ENCODE measurements around the gene ACBD3. TPM values are rescaled to one million over a fixed set of nuclear protein-coding genes. Genes with fewer than 3 reads are reported as not detected.
A peak's percentile ranks its signal among the peaks of the same experiment; 100 is the strongest.

Gene ACBD3
- total RNA-seq, 6 donors from 2014 or later = 39.8 to 71.4 (median 40.8) TPM

DNA sequence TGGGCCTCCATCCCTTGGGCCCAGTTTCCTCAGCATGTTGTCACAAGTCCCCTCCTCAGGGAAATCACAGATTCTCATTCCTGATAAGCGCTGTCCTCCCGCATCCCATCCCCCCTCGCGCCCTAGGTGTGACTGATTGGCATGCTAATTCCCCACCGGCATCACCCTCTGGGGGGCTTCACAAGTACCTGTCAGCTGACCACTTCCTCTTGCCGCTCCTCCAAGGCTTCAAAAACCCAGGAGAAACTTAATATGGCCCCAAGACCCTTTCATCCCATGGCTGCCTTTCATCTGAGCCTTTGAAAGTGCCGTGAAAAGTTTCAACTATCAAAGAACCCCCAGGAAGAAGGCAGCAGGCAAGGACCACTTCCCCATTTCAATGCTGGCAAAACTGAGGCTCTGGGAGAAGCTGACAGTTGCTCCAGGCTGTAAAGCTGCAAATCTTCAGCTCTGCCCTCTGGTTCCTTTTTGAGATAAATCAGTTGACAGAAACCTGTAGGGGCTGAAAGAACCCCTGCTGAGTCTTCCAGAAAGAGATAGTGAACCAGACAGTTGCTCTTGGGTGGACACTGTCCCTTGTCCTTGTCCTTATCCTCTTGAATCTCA, 24.1 kb upstream of the ACBD3 start:
- 78 to 81% methylated on average over 7 of the region's 7 CpGs for WGBS, 2 donors
- no peak for DNase-seq
- no peak overlapping the region for H3K27ac ChIP-seq
- H3K36me3 ChIP-seq = no peaks in the 10 kb centered on the region
- H3K4me1 ChIP-seq = no peaks in the 10 kb centered on the region
- no peaks in the 10 kb centered on the region for H3K9me3 ChIP-seq
- TF ChIP-seq POLR2A (IDR thresholded peaks at IDR 0.05) = no peak
- TF ChIP-seq EP300 (IDR thresholded peaks at IDR 0.05) = no peak
- no peak for TF ChIP-seq POLR2AphosphoS5 (IDR thresholded peaks at IDR 0.05)
- TF ChIP-seq, protein P1, sequence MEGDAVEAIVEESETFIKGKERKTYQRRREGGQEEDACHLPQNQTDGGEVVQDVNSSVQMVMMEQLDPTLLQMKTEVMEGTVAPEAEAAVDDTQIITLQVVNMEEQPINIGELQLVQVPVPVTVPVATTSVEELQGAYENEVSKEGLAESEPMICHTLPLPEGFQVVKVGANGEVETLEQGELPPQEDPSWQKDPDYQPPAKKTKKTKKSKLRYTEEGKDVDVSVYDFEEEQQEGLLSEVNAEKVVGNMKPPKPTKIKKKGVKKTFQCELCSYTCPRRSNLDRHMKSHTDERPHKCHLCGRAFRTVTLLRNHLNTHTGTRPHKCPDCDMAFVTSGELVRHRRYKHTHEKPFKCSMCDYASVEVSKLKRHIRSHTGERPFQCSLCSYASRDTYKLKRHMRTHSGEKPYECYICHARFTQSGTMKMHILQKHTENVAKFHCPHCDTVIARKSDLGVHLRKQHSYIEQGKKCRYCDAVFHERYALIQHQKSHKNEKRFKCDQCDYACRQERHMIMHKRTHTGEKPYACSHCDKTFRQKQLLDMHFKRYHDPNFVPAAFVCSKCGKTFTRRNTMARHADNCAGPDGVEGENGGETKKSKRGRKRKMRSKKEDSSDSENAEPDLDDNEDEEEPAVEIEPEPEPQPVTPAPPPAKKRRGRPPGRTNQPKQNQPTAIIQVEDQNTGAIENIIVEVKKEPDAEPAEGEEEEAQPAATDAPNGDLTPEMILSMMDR (IDR thresholded peaks at IDR 0.05) = no peak
- no peak for ATAC-seq (ENCODE audit: low FRiP score in 2 of 2)
- no peak overlapping the region for H3K4me3 ChIP-seq
- no peaks in the 10 kb centered on the region for H3K27me3 ChIP-seq

DNA sequence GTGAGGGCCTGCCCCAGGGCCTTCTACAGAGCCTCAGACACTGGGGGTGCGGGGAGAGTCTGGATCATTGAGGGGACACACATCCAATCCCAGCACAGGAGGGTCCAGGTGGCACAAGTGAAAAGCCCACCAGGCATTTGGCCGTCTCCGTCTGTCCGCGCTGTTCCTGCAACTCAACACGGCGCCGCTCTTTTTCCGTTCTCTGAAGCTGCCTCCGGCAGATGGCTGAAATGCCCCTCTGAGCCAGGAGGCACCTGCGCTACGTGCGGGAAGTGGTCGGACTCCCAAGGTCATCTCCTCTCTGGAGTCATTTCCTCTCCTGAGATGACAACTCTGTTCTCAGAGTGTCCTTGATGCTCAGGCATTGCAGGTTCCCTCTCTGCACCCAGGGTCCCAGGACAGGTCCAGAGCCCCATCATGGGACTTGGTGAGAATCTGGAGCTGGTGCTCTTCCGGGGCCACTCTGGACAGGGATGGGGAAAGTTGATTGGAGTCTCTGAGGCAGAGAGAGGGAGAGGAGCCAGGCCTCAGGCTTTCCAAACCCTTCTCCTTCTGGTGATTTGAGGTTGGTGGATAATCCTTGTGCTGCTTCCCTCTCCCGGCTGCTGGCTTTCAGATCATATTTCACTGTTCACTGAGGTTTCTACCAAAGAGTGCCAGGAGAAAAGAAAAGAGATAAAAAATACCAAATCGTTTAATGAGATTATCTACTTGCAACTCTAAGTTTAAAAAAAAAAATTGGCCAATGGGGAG, 22.9 kb upstream of the ACBD3 start:
- H3K27me3 ChIP-seq = no peaks in the 10 kb centered on the region
- H3K4me1 ChIP-seq = no peaks in the 10 kb centered on the region
- WGBS, 2 donors = 73 to 80% methylated on average over 16 to 17 of the region's 17 CpGs
- H3K36me3 ChIP-seq = no peaks in the 10 kb centered on the region
- H3K9me3 ChIP-seq = no peaks in the 10 kb centered on the region
- ATAC-seq (ENCODE audit: low FRiP score in 2 of 2) (no peak), DNase-seq (peak in 1 of 2 donors; percentile 46)
- no peak for TF ChIP-seq POLR2A (IDR thresholded peaks at IDR 0.05)
- TF ChIP-seq, protein P1 (IDR thresholded peaks at IDR 0.05) = no peak
- no peak for TF ChIP-seq EP300 (IDR thresholded peaks at IDR 0.05)
- TF ChIP-seq POLR2AphosphoS5 (IDR thresholded peaks at IDR 0.05) = no peak
- no peak overlapping the region for H3K4me3 ChIP-seq
- no peak overlapping the region for H3K27ac ChIP-seq

DNA sequence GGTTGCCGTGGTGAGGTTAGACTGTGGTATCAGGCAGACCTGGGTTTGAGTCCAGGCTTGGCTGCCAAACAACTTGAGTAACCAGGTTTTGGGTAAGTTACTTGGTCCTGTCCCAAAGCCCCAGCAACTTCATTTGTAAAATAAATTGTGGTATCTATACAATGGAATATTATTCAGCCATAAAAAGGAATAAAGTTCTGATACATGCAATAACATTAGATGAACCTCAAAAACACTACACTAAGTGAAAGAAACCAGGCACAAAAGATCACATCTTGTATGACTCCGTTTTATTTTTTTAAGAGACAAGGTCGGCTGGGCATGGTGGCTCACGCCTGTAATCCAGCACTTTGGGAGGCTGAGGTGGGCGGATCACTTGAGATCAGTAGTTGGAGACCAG, 20.5 kb upstream of the ACBD3 start:
- TF ChIP-seq POLR2AphosphoS5 (IDR thresholded peaks at IDR 0.05) (no peak), EP300 (IDR thresholded peaks at IDR 0.05) (no peak), POLR2A (IDR thresholded peaks at IDR 0.05) (no peak)
- TF ChIP-seq, protein P1 (IDR thresholded peaks at IDR 0.05) = no peak
- 90 to 93% methylated on average over 5 of the region's 5 CpGs for WGBS, 2 donors
- Histone ChIP-seq H3K36me3 (no peaks in the 10 kb centered on the region), H3K9me3 (no peaks in the 10 kb centered on the region), H3K4me1 (no peaks in the 10 kb centered on the region), H3K4me3 (no peak overlapping the region), H3K27me3 (no peaks in the 10 kb centered on the region), H3K27ac (no peak overlapping the region)
- no peak for DNase-seq
- ATAC-seq (ENCODE audit: low FRiP score in 2 of 2) = no peak

DNA sequence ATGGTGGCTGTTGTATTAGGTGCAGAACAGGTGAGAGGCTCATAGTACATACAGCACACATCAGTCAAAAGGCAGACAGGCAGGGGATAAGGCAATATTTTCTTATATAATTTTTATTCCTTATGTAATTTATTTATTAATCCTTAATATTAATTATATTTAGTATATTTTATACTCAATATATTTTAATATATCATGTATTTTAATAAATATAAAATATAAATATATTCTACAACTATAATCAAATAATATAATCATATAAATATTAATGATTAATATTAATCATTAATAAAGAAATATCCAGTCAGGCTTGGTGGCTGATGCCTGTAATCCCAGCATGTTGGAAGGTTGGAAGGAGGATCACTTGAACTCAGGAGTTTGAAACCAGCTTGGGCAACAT, 17.7 kb upstream of the ACBD3 start:
- H3K4me3 ChIP-seq = no peak overlapping the region
- no peak for DNase-seq
- TF ChIP-seq, protein P1 (IDR thresholded peaks at IDR 0.05) = no peak
- TF ChIP-seq EP300 (IDR thresholded peaks at IDR 0.05) = no peak
- H3K27ac ChIP-seq = no peak overlapping the region
- no peaks in the 10 kb centered on the region for H3K9me3 ChIP-seq
- H3K27me3 ChIP-seq = no peaks in the 10 kb centered on the region
- no peak for ATAC-seq (ENCODE audit: low FRiP score in 2 of 2)
- no peaks in the 10 kb centered on the region for H3K4me1 ChIP-seq
- H3K36me3 ChIP-seq = no peaks in the 10 kb centered on the region

DNA sequence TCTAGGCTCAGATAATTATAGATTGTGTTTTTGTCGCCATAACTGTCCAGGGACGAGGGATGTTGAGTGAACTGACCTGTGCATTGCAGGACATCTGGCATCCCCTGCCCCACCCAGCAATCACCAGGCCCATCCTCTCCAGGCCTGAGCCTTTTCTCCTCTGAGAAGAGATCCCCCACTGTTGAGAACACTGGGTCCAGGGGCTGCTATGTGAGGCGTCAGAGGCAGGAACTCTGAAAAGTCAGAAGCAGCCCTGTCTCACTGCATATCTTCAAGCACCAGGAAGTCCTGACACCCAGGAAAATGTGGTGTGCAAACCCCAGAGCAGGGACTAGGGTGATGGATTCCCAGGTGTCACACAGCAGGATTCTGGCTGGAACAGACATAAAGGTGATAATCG, 17.1 kb upstream of the ACBD3 start:
- TF ChIP-seq, protein P1 (IDR thresholded peaks at IDR 0.05) = no peak
- TF ChIP-seq POLR2A (IDR thresholded peaks at IDR 0.05) (no peak), POLR2AphosphoS5 (IDR thresholded peaks at IDR 0.05) (no peak), EP300 (IDR thresholded peaks at IDR 0.05) (no peak)
- H3K27ac ChIP-seq = no peak overlapping the region
- H3K4me3 ChIP-seq = no peak overlapping the region
- no peaks in the 10 kb centered on the region for H3K27me3 ChIP-seq
- DNase-seq (no peak), ATAC-seq (ENCODE audit: low FRiP score in 2 of 2) (no peak)
- no peaks in the 10 kb centered on the region for H3K36me3 ChIP-seq
- no peaks in the 10 kb centered on the region for H3K9me3 ChIP-seq
- no peaks in the 10 kb centered on the region for H3K4me1 ChIP-seq
- 83 to 90% methylated on average over 4 of the region's 4 CpGs for WGBS, 2 donors

Data from upper lobe of left lung (tissue), 6 donors.